ENCODE data around the gene AZI2. TPM values are rescaled to one million over a fixed set of nuclear protein-coding genes. Genes with fewer than 3 reads are reported as not detected.
A peak's percentile ranks its signal among the peaks of the same experiment; 100 is the strongest.

AZI2 gene
- total RNA-seq, 1 donor from 2014 or later, result 84.6 TPM

DNA sequence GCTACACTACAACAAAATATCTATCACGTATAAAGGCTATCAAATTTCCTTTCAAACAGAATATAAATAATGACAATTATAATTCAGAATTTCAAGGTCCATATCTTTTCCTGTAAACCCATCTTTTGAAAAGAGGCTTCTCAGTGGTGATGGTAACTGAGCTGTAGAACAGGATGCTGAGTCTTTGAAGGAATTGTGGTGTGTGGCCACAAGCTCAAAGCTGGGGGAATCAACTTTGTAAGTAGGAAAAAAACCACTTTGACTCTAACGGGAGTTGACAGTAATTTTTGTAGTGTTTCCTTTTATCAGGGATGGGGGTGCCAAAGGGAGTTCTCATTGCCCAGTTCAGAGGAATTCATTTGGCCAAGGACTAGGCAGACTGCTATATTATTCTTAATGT, 13.4 kb downstream of the AZI2 start:
- DNase-seq (no peak), ATAC-seq (no peak)
- Histone ChIP-seq H3K4me3 (no peak overlapping the region), H3K27me3 (no peaks in the 10 kb centered on the region), H3K9me3 (no peaks in the 10 kb centered on the region), H3K27ac (no peak overlapping the region), H3K4me1 (no peaks in the 10 kb centered on the region), H3K36me3 (peaks cover 78% of the 10 kb centered on the region)
- no peak for TF ChIP-seq CTCF (IDR thresholded peaks at IDR 0.05)
- intact Hi-C loops (cut with DNase I), result no loop called here

DNA sequence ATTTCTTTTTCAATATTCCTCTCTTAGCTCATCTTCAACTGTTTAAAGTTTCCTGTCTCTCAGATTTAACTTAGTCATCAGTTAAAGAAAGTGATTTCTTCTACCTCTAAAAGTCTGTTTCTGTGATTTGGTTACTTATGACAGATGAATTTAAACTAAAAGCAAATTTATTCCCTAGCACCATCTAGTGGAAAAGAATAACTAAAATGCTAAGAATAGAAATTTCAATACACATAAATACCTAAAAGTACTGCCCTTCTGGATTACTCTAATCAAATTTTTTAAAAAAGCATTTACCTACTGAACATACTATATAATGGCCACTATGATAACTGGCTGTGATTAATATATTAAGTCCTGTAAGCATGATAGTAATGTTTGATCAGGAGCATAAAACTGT, 14.1 kb downstream of the AZI2 start:
- H3K4me3 ChIP-seq, result no peak overlapping the region
- intact Hi-C loops (cut with DNase I), result no loop called here
- ATAC-seq, result no peak
- TF ChIP-seq CTCF (IDR thresholded peaks at IDR 0.05), result no peak
- H3K36me3 ChIP-seq, result peaks cover 81% of the 10 kb centered on the region
- DNase-seq, result no peak
- H3K27ac ChIP-seq, result no peak overlapping the region
- H3K9me3 ChIP-seq, result no peaks in the 10 kb centered on the region
- H3K4me1 ChIP-seq, result no peaks in the 10 kb centered on the region
- H3K27me3 ChIP-seq, result no peaks in the 10 kb centered on the region

- peak; percentile 55 for ATAC-seq
- H3K4me3 ChIP-seq, result no peak overlapping the region
- intact Hi-C loops (cut with DNase I), result no loop called here
- peaks cover 73% of the 10 kb centered on the region for H3K36me3 ChIP-seq
- H3K27me3 ChIP-seq, result no peaks in the 10 kb centered on the region
- H3K9me3 ChIP-seq, result no peaks in the 10 kb centered on the region
- no peak overlapping the region for H3K27ac ChIP-seq
- DNase-seq, result no peak
- TF ChIP-seq CTCF (IDR thresholded peaks at IDR 0.05), result peak; percentile 72
- H3K4me1 ChIP-seq, result no peaks in the 10 kb centered on the region
These were observed 20.2 kb downstream of the AZI2 start for GRCh38 chr3:28328188-28329151.

DNA sequence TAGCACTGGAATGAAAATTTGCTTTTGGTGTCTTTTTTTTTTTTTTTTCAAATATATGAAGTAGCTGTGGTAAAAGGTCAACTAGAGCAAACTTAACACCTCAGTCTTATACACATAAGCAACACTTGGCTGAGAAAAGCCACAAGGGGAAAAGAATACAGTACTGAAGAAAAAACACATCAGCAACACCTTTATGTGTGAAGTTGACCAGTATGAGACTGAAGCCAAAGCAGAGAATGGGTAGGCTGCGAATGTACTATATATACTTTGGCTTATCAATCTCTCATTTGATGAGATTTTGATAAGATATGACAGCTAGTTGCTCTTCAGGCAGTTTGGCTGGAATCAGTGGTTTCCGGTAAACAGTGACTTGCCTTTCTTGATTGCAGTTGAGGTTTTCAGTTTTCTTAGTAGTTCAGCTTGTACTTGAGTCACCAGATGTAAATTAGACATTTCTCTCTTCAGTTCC, 22.1 kb downstream of the AZI2 start:
- no peak for TF ChIP-seq CTCF (IDR thresholded peaks at IDR 0.05)
- Histone ChIP-seq H3K27ac (no peak overlapping the region), H3K4me1 (no peaks in the 10 kb centered on the region), H3K36me3 (peaks cover 65% of the 10 kb centered on the region), H3K9me3 (no peaks in the 10 kb centered on the region), H3K4me3 (no peak overlapping the region), H3K27me3 (no peaks in the 10 kb centered on the region)
- ATAC-seq (peak; percentile 63), DNase-seq (no peak)
- intact Hi-C loops (cut with DNase I), result no loop called here

DNA sequence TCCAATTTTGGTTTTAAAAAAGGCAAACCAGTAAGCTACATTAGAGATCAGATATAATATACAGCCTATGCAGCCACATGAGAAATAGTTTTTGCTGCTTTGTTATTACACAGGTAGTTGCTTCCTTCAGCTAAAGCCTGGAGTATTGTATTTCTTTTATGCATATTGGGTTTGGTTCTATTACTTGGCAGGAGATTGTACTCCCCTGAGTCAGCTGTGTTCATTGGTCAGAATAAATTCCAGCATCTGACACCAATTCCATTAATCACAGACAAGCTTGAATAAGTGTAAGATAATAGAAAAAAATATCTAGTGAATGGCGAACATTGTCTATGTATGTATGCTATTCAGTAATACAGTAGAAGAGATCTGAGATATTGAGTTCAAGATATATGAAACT, 26.2 kb downstream of the AZI2 start:
- no peak for TF ChIP-seq CTCF (IDR thresholded peaks at IDR 0.05)
- intact Hi-C loops (cut with DNase I), result no loop called here
- Histone ChIP-seq H3K27me3 (no peaks in the 10 kb centered on the region), H3K36me3 (peaks cover 59% of the 10 kb centered on the region), H3K4me3 (no peak overlapping the region), H3K4me1 (no peaks in the 10 kb centered on the region), H3K27ac (no peak overlapping the region), H3K9me3 (no peaks in the 10 kb centered on the region)
- DNase-seq, result no peak
- ATAC-seq, result no peak
